ENCODE measurements around the gene AARS2.
"Not testable (repeated sequence)": the region's sequence is repeated elsewhere in the genome, so short reads cannot be mapped to it uniquely, and the experiment has no call there.

Gene AARS2

GRCh38 chr6:44312901-44313788, at the start of gene AARS2:
TSS of gene AARS2 (minus strand) at chr6:44313347. CDS start at chr6:44313323, 24 bp downstream.
- intact Hi-C loops (cut with DNase I) = loop anchor here (5.0 kb wide), 1 partner anchor 46 kb away; the partner anchor contains the start of gene NFKBIE
- DNase-seq = peak; percentile 76 to 95 (median 90)

DNA sequence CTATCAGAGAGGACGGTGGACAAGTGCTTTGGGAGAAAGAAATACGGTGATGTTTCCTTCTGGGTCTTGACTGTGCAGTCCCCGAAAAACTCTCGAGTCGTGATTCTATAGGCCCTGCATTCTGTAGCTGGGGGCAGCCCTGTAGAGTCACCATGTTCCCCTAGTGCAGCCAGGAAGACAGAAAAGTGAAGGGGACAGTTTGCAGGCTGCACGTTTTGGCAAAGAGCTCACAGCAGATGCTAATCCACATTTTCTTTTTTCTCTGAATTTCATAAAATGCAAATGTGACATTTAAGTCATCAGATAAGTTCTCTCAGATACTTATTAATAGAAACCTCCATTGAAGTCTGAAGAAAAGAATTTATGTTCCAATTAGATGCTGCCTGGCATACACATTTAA, 48.8 kb upstream of the AARS2 start:
- DNase-seq = peak in 1 of 42 donors; percentile 15
- intact Hi-C loops (cut with DNase I) = no loop called here

GRCh38 chr6:44359973-44360372, 46.8 kb upstream of the AARS2 start:
- intact Hi-C loops (cut with DNase I) = no loop called here
- no peak for DNase-seq

- DNase-seq = no peak
- intact Hi-C loops (cut with DNase I) = no loop called here
Observed at GRCh38 chr6:44356487-44356886, 43.3 kb upstream of the AARS2 start.

- intact Hi-C loops (cut with DNase I) = no loop called here
Observed at GRCh38 chr6:44355640-44356039, 42.5 kb upstream of the AARS2 start.

DNA sequence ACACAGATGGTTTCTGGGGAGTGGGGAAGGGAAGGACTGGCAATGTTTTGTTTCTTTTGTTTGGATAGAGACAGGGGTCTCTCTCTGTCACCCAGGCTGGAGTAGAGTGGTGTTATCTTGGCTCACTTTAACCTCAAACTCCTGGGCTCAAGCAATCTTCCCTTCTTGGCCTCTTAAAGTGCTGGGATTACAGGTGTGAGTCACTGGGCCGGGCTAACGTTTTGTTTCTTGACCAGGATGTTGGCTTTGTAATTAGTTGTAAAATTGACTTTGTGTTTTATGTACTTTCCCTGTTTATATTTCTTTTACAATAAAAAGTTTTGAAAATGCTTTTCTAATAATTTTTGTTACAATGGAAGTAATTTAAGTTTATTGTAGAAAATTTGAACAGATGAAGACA, 40.2 kb upstream of the AARS2 start:
- intact Hi-C loops (cut with DNase I) = no loop called here
- peak in 1 of 42 donors; percentile 24 for DNase-seq

More at GRCh38 chr6:44355640-44356039, 42.5 kb upstream of the AARS2 start:
- DNase-seq = no peak

DNA sequence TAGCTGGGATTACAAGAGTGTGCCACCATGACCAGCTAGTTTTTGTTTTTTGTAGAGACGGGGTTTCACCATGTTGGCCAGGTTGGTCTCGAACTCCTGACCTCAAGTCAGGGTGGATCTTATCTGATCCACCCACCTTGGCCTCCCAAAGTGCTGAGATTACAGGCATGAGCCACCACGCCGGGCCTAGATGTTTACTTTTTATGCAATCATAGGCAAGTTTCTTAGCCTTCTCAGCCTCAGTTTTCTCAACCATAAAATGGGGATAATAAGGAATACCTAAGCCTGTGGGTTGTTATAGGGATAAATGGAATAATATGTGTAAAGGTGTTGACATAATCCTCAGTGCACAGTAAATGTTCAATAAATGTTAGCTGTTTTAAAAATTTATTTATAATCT, 39.1 kb upstream of the AARS2 start:
- intact Hi-C loops (cut with DNase I) = no loop called here
- DNase-seq = no peak

GRCh38 chr6:44350650-44350994, 37.5 kb upstream of the AARS2 start:
- intact Hi-C loops (cut with DNase I) = not testable (repeated sequence)

GRCh38 chr6:44349904-44350649, 36.9 kb upstream of the AARS2 start:
- intact Hi-C loops (cut with DNase I) = no loop called here
- no peak for DNase-seq

More at GRCh38 chr6:44350650-44350994, 37.5 kb upstream of the AARS2 start:
- DNase-seq = not testable (repeated sequence)

GRCh38 chr6:44346818-44347217, 33.7 kb upstream of the AARS2 start:
- intact Hi-C loops (cut with DNase I) = not testable (repeated sequence)

DNA sequence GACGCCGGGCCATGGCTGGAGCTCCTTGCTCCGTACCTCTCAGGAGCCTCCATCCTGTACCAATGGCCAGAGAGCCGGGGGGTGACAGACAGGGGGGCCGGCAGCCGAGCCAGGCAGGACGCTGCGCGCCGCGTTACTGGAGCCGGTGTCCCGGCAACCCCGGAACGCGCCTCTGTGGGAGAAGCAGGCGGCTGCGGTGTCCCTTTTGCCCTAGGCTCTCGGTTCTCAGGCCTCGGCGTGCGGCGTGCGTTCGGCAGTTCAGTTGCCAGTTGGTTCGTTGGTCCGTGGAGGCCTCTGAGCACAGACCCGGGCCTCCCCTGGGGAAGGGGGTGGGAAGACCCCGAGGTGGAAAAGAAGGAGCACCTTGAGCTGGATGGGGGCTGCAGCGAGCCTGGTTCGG, 29.3 kb upstream of the AARS2 start, which contains the start of gene SPATS1:
SPATS1 (plus strand) TSS at position 162 of the 400 bp plus-strand sequence. CDS start 446 bp downstream, outside the sequence.
- DNase-seq = peak in 32 of 42 donors; percentile 6 to 64 (median 24)
- intact Hi-C loops (cut with DNase I) = no loop called here

More at GRCh38 chr6:44346818-44347217, 33.7 kb upstream of the AARS2 start:
- not testable (repeated sequence) for DNase-seq

DNA sequence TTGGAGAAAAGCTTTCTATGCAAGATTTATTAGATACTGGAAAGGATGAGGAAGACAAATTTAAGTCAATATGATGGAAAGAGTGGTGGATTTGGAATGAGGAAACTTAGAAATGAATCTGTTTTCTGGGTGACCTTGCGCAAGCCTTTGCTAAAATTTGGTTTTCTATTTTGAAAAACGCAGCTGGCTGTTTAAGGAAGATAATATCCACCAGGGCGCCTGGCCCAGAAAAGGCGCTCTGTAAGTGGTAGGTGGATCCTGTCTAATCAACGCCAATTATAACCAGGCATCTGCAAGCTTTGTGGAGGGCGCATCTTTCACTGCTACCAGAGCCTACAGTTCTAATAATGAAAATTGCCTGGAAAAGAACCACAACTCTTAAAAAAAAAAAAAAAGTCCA, 28.9 kb upstream of the AARS2 start:
- peak in 22 of 42 donors; percentile 13 to 72 (median 31) for DNase-seq
- intact Hi-C loops (cut with DNase I) = no loop called here

DNA sequence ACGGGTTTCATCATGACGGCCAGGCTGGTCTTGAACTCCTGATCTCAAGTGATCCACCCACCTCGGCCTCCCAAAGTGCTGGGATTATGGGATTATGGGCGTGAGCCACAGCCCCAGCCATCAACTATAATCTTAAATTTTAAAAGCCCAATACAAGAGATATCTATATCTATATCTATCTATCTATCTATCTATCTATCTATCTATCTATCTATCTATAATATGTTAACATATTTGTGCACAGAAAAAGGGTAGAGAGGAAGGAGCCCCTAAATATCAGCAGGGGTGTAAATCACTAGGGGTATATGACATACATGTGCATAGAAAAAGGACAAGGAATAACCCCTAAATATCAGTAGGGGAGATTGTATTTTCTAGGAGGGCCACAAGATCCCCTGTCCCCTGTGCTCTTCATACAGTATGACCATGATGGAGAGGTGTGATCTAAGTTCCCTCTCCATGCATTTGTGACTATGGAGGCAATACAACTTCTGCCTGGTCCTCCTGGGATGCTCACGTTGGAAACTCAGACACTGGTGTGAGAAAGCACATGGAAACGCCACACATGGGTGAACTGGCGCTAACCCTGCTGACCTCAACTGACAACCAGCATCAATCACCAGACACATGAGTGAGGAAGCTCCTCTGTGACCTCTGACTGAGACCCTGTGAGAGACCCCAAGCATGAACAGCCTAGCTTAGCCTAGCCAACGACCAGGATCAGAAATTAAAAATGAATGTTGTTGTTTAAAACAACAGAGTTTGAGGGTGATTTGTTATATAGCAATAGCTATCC, 28.1 kb upstream of the AARS2 start:
- intact Hi-C loops (cut with DNase I) = no loop called here
- no peak for DNase-seq

DNA sequence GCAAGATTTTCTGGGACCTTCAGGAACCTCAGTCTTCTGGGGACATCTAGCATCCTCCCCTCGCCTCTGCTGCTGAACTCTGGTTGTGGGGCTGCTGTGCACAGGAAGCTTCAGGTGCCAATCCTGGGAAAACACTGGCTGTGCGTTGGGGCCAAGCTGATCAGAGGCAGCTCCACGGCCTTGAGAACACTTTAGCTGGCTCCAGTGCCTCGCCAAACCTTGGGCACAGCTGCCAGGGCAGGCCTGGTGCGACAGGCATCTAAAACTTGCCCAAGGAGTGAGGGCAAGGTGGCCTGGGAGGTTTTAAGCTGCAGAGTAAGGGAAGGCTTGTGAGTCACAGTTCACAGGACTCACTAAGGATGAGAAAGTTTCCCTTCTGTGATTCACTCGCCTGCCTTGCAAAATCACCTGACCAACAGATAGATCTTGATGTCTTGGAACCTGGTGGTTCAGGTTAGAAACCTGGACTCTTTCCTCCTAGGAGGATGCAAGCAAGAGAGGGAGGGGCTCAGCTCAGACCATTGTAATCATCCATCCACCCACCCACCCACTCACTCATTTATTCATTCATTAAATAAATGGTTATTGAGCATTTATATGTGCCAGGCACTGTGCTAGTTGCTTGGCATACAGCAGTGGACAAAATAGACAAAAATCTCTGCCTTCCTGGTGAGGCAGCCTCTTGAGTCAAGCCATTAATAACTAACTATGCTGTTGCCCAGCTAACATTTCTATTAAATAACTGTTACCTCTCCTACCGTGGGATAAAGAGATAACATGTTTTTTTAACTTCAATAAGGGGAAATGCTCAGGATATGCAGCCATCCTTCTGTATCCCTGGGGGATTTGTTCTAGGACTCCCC, 26.8 kb upstream of the AARS2 start:
- intact Hi-C loops (cut with DNase I) = loop anchor here (5.0 to 10.0 kb wide), 2 partner anchors 73 to 165 kb away; partner anchors contain the start of gene NFKBIE

GRCh38 chr6:44339301-44339700, 26.2 kb upstream of the AARS2 start:
- intact Hi-C loops (cut with DNase I) = loop anchor here (5.0 to 10.0 kb wide), 2 partner anchors 72 to 164 kb away; partner anchors contain the start of gene NFKBIE
- DNase-seq = no peak

More for the DNA sequence above, 26.8 kb upstream of the AARS2 start:
- DNase-seq = no peak

DNA sequence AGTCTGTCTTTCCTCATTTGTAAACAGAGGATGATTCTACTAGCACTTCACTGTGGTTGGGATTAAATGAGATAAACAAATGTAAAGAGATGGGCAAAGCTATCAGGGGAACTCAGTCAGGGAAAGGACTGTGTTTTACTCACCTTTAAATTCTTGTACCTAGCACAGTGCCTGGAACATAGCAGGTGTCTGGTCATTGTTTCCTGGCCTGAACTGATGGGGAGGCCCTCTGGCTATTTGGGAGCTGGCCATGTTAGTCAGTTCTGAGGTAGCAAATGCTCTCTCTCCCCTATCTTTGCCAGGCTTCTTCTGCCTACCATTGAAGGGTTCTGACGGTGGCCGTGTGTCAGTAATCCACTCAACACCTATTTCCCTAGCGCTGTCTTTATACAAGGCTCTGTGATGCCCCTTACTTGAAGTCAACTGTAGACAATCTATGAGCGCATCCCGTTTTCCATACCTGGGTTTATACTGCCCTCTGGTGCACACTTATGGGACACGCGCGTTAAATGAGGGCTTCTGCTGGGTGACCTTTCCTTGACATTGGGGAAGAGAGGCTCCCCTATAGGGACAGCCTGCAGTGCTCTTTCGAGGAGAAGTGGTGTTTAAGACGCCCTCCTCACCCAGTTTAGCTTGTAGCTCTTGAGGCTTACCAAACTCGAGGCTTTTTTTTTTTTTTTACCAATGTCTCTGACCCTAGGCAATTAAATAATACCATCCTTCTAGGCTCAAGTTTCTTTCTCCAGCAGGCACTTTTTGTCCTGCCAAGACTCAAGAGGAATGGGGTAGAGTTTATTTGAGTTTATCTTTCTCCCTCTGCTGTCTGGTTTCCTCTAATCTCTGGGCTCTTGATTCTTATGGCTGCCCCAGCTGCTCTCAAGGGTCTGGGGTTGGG, 25.3 kb upstream of the AARS2 start:
- intact Hi-C loops (cut with DNase I) = loop anchor here (5.0 to 10.0 kb wide), 2 partner anchors 71 to 164 kb away; partner anchors contain the start of gene NFKBIE

GRCh38 chr6:44335631-44336030, 22.5 kb upstream of the AARS2 start:
- intact Hi-C loops (cut with DNase I) = loop anchor here (5.0 to 10.0 kb wide), 2 partner anchors 68 to 161 kb away; partner anchors contain the start of gene NFKBIE
- DNase-seq = no peak

More for the DNA sequence above, 25.3 kb upstream of the AARS2 start:
- DNase-seq = peak; percentile 30 to 87 (median 70)

All from head of caudate nucleus (tissue), 42 donors.